ENCODE data around the gene ARL2BP. TPM values are rescaled to one million over a fixed set of nuclear protein-coding genes. Genes with fewer than 3 reads are reported as not detected.
"Not testable (repeated sequence)": the region's sequence is repeated elsewhere in the genome, so short reads cannot be mapped to it uniquely, and the experiment has no call there.

ARL2BP gene
- 38.4 TPM for total RNA-seq (ENCODE audit: unreplicated experiment)
- long read RNA-seq, transcript ARL2BP-201 (6 exons, 2,130 nt) = major isoform, 27 of 30 reads
- long read RNA-seq, partial matches to known transcripts = 1 of 30 reads
- long read RNA-seq, other reads (novel, unspliced or antisense) = 2 of 30 reads

DNA sequence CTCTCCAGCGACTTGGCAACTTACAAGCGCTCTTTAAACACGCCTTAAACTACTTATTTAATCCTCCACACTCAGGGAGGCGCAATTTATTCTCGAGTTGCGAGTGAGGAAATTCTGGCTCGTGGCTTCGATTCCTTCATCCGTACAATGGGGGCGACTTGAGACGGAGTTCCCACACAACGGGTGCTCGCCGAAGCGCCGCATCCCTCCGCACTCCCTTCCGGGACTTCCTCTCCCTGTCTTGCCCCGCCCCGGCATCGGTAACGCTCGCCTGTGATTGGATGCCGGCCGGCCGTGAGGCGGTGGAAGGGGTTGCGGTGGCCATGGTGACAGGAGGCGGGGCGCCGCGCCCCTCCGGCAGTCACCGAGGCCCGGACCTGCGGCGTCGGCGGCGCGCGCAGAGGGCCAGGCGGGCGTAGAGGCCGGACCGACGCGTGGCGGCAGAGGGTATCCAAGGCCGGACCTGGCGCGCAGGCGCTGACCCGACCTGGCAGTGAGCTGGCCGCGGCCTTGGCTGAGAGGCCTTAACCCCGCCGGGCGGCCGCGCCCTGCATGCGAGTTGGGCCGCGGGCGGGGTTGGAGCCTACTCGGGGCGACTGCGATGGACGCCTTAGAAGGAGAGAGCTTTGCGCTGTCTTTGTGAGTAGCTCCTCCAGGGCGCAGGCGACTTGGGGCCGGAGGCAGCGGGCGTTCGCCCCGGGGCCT, at the start of gene ARL2BP:
ARL2BP (plus strand) TSS at position 493 of the 705 bp plus-strand sequence; CDS start at position 602, 109 bp downstream.
- TF ChIP-seq, protein P1, sequence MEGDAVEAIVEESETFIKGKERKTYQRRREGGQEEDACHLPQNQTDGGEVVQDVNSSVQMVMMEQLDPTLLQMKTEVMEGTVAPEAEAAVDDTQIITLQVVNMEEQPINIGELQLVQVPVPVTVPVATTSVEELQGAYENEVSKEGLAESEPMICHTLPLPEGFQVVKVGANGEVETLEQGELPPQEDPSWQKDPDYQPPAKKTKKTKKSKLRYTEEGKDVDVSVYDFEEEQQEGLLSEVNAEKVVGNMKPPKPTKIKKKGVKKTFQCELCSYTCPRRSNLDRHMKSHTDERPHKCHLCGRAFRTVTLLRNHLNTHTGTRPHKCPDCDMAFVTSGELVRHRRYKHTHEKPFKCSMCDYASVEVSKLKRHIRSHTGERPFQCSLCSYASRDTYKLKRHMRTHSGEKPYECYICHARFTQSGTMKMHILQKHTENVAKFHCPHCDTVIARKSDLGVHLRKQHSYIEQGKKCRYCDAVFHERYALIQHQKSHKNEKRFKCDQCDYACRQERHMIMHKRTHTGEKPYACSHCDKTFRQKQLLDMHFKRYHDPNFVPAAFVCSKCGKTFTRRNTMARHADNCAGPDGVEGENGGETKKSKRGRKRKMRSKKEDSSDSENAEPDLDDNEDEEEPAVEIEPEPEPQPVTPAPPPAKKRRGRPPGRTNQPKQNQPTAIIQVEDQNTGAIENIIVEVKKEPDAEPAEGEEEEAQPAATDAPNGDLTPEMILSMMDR (IDR thresholded peaks at IDR 0.05; ENCODE audit: partially characterized antibody, unreplicated experiment) = no peak
- DNase-seq = peak; percentile 99
- H3K9me3 Mint-ChIP-seq (ENCODE audit: unreplicated experiment) = peaks cover 3% of the 10 kb centered on the region
- H3K27me3 Mint-ChIP-seq (ENCODE audit: unreplicated experiment) = peaks cover 5% of the 10 kb centered on the region
- H3K4me1 Mint-ChIP-seq (ENCODE audit: low read depth, unreplicated experiment) = peaks cover 5% of the 10 kb centered on the region
- peak within 1 kb of the TSS; percentile 95 for H3K4me3 Mint-ChIP-seq (ENCODE audit: unreplicated experiment)
- no peaks in the 10 kb centered on the region for H3K36me3 Mint-ChIP-seq (ENCODE audit: unreplicated experiment)
- peak within 1 kb of the TSS; percentile 94 for H3K27ac Mint-ChIP-seq (ENCODE audit: unreplicated experiment)

DNA sequence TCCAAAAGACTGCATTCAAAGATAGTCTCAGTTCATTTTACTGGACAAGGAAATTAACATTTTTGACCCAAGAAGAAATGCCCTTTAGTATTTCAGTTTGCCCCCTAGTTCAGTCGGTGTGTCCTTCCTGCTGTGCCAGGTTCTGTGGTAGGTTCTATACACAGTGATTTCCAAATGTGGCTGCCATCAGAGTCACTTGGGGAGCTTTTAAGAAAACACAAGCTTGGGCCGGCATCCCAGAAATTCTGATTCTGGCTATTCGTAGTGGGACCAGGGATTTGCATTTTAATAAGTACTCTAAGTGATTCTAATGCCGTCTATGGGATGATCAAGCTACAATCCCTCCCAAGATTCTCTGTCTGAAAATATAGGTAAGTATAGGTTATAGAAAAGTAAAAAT, 48.8 kb upstream of the ARL2BP start:
- Mint-ChIP-seq H3K36me3 (ENCODE audit: unreplicated experiment) (no peaks in the 10 kb centered on the region), H3K27me3 (ENCODE audit: unreplicated experiment) (no peaks in the 10 kb centered on the region), H3K27ac (ENCODE audit: unreplicated experiment) (no peak overlapping the region), H3K9me3 (ENCODE audit: unreplicated experiment) (peaks cover 7% of the 10 kb centered on the region), H3K4me3 (ENCODE audit: unreplicated experiment) (no peak overlapping the region), H3K4me1 (ENCODE audit: low read depth, unreplicated experiment) (peaks cover 20% of the 10 kb centered on the region)
- TF ChIP-seq, protein P1 (IDR thresholded peaks at IDR 0.05; ENCODE audit: partially characterized antibody, unreplicated experiment) = no peak
- no peak for DNase-seq

DNA sequence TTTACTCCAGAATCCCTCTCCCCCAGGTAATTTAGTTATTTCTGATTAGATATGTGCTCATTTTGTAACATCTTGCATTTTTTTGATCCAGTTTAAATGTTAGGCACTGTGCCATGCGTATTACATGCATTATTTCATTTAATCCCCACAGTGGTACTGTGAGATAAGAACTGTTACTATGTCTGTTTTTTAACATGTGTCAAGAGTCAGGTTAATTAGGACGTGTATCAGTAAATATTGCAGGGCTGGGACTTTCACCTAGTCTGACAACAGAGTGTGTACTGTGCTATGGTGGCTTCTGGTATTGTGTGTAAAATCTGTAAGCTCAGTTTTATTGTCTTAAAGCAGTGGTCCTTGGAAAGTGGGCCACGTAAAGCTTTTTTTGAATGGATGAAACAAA, 48.3 kb upstream of the ARL2BP start:
- Mint-ChIP-seq H3K9me3 (ENCODE audit: unreplicated experiment) (peaks cover 7% of the 10 kb centered on the region), H3K36me3 (ENCODE audit: unreplicated experiment) (no peaks in the 10 kb centered on the region), H3K4me1 (ENCODE audit: low read depth, unreplicated experiment) (peaks cover 20% of the 10 kb centered on the region), H3K27ac (ENCODE audit: unreplicated experiment) (no peak overlapping the region), H3K4me3 (ENCODE audit: unreplicated experiment) (no peak overlapping the region), H3K27me3 (ENCODE audit: unreplicated experiment) (no peaks in the 10 kb centered on the region)
- no peak for DNase-seq
- TF ChIP-seq, protein P1 (IDR thresholded peaks at IDR 0.05; ENCODE audit: partially characterized antibody, unreplicated experiment) = no peak

DNA sequence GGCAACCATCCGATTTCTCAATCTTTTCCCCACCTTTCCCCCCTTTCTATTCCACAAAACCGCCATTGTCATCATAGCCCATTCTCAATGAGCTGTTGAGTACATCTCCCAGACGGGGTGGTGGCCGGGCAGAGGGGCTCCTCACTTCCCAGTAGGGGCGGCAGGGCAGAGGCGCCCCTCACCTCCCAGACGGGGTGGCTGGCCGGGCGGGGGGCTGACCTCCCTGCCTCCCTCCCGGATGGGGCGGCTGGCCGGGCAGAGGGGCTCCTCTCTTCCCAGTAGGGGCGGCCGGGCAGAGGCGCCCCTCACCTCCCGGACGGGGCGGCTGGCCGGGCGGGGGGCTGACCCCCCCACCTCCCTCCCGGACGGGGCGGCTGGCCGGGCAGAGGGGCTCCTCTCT, 44.7 kb upstream of the ARL2BP start:
- H3K4me3 Mint-ChIP-seq (ENCODE audit: unreplicated experiment); H3K27me3 Mint-ChIP-seq (ENCODE audit: unreplicated experiment); H3K9me3 Mint-ChIP-seq (ENCODE audit: unreplicated experiment); H3K27ac Mint-ChIP-seq (ENCODE audit: unreplicated experiment); H3K4me1 Mint-ChIP-seq (ENCODE audit: low read depth, unreplicated experiment); H3K36me3 Mint-ChIP-seq (ENCODE audit: unreplicated experiment); DNase-seq: not testable (repeated sequence)

DNA sequence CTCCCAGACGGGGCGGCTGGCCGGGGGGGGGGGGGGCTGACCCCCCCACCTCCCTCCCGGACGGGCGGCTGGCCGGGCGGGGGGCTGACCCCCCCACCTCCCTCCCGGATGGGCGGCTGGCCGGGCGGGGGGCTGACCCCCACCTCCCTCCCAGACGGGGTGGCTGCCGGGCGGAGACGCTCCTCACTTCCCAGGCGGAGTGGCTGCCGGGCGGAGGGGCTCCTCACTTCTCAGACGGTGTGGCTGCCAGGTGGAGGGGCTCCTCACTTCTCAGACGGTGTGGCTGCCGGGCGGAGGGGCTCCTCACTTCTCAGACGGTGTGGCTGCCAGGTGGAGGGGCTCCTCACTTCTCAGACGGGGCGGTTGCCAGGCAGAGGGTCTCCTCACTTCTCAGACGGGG, 44.1 kb upstream of the ARL2BP start:
- not testable (repeated sequence) for H3K27me3 Mint-ChIP-seq (ENCODE audit: unreplicated experiment); H3K36me3 Mint-ChIP-seq (ENCODE audit: unreplicated experiment); H3K4me1 Mint-ChIP-seq (ENCODE audit: low read depth, unreplicated experiment); H3K9me3 Mint-ChIP-seq (ENCODE audit: unreplicated experiment); H3K27ac Mint-ChIP-seq (ENCODE audit: unreplicated experiment); H3K4me3 Mint-ChIP-seq (ENCODE audit: unreplicated experiment); DNase-seq

Measured in glutamatergic neuron (in vitro differentiated cells).